NCI-H2171 (cell line): ENCODE data around the gene PLA2G12B.
"Not testable (repeated sequence)": the region's sequence is repeated elsewhere in the genome, so short reads cannot be mapped to it uniquely, and the experiment has no call there.

ENCODE experiments used
- DNase-seq: peaks from one replicate; lab custom pipeline; 2025; lab: John Stamatoyannopoulos, UW

The PLA2G12B gene

GRCh38 chr10:72935361-72935760, 19.2 kb downstream of the PLA2G12B start:
- no peak for DNase-seq

GRCh38 chr10:72932259-72933015, 22.2 kb downstream of the PLA2G12B start:
- DNase-seq = no peak

- no peak for DNase-seq
These were observed 24.3 kb downstream of the PLA2G12B start for GRCh38 chr10:72930276-72930675.

GRCh38 chr10:72928798-72929197, 25.8 kb downstream of the PLA2G12B start:
- no peak for DNase-seq

GRCh38 chr10:72927485-72927884, 27.1 kb downstream of the PLA2G12B start:
- DNase-seq = no peak

GRCh38 chr10:72925951-72926465, 28.6 kb downstream of the PLA2G12B start:
- DNase-seq = no peak

- no peak for DNase-seq
These were observed 30.3 kb downstream of the PLA2G12B start for GRCh38 chr10:72924351-72924750.

- DNase-seq = not testable (repeated sequence)
These were observed 33.4 kb downstream of the PLA2G12B start for GRCh38 chr10:72921147-72921683.

GRCh38 chr10:72918352-72918751, 36.3 kb downstream of the PLA2G12B start:
- DNase-seq = no peak

- not testable (repeated sequence) for DNase-seq
These were observed 36.7 kb downstream of the PLA2G12B start for GRCh38 chr10:72917803-72918332.

- DNase-seq = not testable (repeated sequence)
These were observed 37.4 kb downstream of the PLA2G12B start for GRCh38 chr10:72917201-72917600.

GRCh38 chr10:72913287-72913686, 41.3 kb downstream of the PLA2G12B start:
- no peak for DNase-seq

GRCh38 chr10:72912736-72913135, 41.9 kb downstream of the PLA2G12B start:
- DNase-seq = no peak

- no peak for DNase-seq
These were observed 42.8 kb downstream of the PLA2G12B start for GRCh38 chr10:72911758-72912157.

DNA sequence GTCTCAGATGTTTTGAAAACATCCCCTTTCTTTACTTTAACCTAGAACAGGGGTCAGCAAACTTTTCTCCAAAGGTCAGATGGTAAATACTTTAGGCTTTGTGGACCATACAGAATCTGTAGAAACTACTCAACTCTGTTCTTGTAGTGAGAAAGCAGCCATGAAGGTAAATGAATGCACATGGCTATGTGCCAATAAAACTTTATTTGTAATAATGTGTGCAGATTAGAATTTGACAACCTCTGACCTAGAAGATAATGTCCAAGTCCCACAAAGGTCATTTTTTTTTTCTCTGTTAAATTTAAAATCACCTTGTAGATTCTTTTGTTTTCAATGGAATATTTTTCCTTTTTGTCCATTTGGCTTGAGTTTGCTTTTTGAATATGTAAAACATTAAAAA, 43.9 kb downstream of the PLA2G12B start:
- DNase-seq = no peak

DNA sequence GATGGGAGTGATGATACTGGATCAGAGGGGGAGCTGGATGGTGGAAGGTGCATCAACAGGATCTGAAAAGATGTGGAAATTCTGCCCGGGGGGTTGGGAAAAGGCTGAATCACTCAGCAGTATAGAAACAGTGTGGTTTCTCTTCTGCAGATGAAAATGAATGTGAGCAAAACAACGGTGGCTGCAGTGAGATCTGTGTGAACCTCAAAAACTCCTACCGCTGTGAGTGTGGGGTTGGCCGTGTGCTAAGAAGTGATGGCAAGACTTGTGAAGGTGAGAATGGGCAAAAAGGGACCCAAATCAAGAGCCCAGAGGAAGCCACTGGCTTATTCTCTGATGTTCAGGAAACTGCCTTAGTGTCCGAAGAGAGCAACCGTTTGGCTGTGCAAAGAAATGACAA, 48.2 kb downstream of the PLA2G12B start:
- no peak for DNase-seq

DNA sequence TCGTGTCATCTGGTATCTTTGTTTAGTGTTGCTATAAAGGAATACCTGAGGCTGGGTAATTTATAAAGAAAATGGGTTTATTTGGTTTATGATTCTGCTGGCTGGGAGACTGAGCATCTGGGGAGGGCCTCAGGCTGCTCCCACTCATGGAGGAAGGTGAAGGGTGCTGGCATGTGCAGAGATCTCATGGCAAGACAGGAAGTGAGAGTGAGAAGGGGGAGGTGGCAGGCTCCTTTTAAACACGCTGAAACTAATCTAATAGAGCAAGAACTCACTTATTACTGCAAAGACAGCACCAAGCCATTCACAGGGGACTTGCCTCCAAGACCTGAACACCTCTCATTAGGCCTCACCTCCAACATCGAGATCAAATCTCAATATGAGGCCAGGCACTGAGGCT, 49.8 kb downstream of the PLA2G12B start:
- DNase-seq = no peak

DNA sequence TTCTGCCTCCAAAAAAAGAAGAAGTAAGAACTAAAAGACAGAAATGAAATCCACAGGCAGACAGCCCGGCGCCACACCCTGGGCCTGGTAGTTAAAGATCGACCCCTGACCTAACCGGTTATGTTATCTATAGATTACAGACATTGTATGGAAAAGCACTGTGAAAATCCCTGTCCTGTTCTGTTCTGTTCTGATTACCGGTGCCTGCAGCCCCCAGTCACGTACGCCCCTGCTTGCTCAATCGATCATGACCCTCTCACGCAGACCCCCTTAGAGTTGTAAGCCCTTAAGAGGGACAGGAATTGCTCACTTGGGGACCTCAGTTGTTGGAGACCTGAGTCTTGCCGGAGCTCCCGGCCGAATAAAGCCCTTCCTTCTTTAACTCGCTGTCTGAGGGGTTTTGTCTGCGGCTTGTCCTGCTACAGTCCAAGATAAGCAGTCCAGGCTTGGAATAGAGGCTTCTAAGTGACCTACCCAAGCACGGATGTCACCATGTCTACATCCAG, 50.6 kb downstream of the PLA2G12B start:
- DNase-seq = not testable (repeated sequence)

- DNase-seq = no peak
These were observed 55.1 kb downstream of the PLA2G12B start for GRCh38 chr10:72899545-72899944.

- no peak for DNase-seq
These were observed 56.0 kb downstream of the PLA2G12B start for GRCh38 chr10:72898616-72899015.

DNA sequence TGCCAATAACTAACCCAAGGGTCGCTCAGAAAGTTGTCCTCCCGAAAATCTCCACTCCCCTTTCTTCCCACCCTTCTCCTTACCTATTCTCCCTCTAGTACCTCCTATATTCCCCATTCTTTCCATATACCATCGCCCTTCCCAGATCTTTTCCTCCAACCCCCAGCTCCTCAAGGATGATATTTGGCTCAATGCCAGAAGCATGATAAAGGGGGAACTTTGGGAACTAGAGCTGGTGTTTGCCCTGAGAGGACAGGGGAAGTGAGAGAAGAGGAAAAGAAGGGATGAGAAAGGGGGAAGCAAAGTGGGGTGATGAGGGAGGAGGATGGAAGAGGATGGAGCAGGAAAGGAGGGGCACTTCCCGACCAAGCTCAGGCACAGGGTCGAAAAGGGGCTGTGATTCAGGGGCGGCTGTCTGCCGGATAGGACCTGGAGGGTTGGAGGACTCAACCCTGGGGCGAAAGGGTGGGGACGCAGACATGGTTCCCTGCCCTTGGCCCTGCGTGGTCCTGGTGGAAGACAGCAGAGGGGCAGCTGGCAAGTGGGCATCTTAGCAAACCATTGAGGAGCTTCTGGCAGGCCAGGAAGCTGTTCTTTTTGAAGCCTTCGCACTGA, 59.3 kb downstream of the PLA2G12B start:
- DNase-seq = no peak

DNA sequence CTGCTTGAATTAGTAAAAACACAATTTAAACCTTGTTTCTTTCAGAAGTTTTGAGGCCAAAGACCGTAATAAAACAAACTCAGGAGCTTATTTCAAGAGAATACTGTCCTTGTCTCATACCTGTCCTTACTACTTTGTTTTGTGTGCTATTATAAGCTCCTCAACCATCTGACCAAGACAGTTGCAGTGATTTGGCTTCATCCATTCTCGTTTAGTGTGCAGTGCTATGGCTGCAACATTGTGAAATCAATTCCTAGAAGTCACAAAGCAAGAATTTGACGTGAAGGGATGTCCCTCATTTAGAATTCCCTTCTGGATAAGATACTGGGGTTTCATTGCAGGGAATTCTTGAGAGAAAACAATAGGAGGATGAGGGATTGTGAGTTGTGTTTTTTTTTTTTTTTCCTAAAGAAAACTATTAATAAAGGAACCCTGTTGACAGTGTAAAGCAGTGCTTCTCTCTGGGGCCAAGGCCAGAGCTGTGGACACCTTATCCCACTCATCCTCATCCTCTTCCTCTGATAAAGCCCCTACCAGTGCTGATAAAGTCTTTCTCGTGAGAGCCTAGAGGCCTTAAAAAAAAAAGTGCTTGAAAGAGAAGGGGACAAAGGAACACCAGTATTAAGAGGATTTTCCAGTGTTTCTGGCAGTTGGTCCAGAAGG, 61.3 kb downstream of the PLA2G12B start, which contains the start of gene OIT3:
Gene OIT3, plus strand, starts transcription at position 604 of the 663 bp plus-strand sequence. CDS start 60 bp downstream, outside the sequence.
- no peak for DNase-seq
